TTC549 (cell line): ENCODE results near the gene USP49.
"Not testable (repeated sequence)": the region's sequence is repeated elsewhere in the genome, so short reads cannot be mapped to it uniquely, and the experiment has no call there.

Experiments
- FAIRE-seq: peaks from 2 replicates; lab custom pipeline; 2012; peaks lifted over from hg19 to GRCh38; lab: Jason Lieb, UNC

Gene USP49

GRCh38 chr6:41779336-41779735 is 115.8 kb downstream of the USP49 start:
- FAIRE-seq = no peak

- FAIRE-seq = no peak
These were observed 116.3 kb downstream of the USP49 start for GRCh38 chr6:41778895-41779294.

GRCh38 chr6:41777551-41778285 is 117.5 kb downstream of the USP49 start:
- FAIRE-seq = no peak

- FAIRE-seq = no peak
These were observed 119.8 kb downstream of the USP49 start for GRCh38 chr6:41775293-41775882.

- no peak for FAIRE-seq
These were observed 120.3 kb downstream of the USP49 start for GRCh38 chr6:41774841-41775240.

GRCh38 chr6:41771058-41771983 is 123.9 kb downstream of the USP49 start:
- no peak for FAIRE-seq

- FAIRE-seq = no peak
These were observed 124.7 kb downstream of the USP49 start for GRCh38 chr6:41770381-41771057.

- FAIRE-seq = no peak
These were observed 125.8 kb downstream of the USP49 start for GRCh38 chr6:41769376-41769775.

GRCh38 chr6:41768545-41769308 is 126.4 kb downstream of the USP49 start:
- FAIRE-seq = no peak

- FAIRE-seq = no peak
These were observed 127.9 kb downstream of the USP49 start for GRCh38 chr6:41767112-41767833.

- not testable (repeated sequence) for FAIRE-seq
These were observed 129.0 kb downstream of the USP49 start for GRCh38 chr6:41766043-41766664.

GRCh38 chr6:41763470-41763869 is 131.7 kb downstream of the USP49 start:
- FAIRE-seq = no peak

- no peak for FAIRE-seq
These were observed 135.1 kb downstream of the USP49 start for GRCh38 chr6:41759905-41760579.

- no peak for FAIRE-seq
These were observed 135.9 kb downstream of the USP49 start for GRCh38 chr6:41759106-41759904.

- no peak for FAIRE-seq
These were observed 136.5 kb downstream of the USP49 start for GRCh38 chr6:41758641-41759035.

GRCh38 chr6:41757931-41758640 is 137.1 kb downstream of the USP49 start:
- FAIRE-seq = no peak

- FAIRE-seq = no peak
These were observed 137.9 kb downstream of the USP49 start for GRCh38 chr6:41757271-41757670.

- no peak for FAIRE-seq
These were observed 138.8 kb downstream of the USP49 start for GRCh38 chr6:41756354-41756753.
